Cardiac septum (tissue), 1 donor: ENCODE data around the gene APBB2. TPM values are rescaled to one million over a fixed set of nuclear protein-coding genes. Genes with fewer than 3 reads are reported as not detected.

Experiments used
- DNase-seq: peaks from one replicate; pipeline ENCODE4 v3.0.0-alpha.2; 2020; ENCODE audit warnings: low spot score
- intact Hi-C: fragments of 100-400 bp; cut with DNase I; formaldehyde crosslinking; loops from one replicate; pipeline ENCODE4 v1.14.0; 2022
- total RNA-seq: library from RNA; stranded (reverse); fragmentation: NEBNext Ultra II Directional; extraction: Animal tissue kit (Norgen Biotek cat#: 25700); gene quantifications from one replicate; pipeline ENCODE4 v1.2.1, GENCODE V29; 2021
- donor health status: DM: no; HTN: no; CAD: no.

Gene APBB2
- total RNA-seq, 1 donor from 2014 or later = 35.2 TPM

DNA sequence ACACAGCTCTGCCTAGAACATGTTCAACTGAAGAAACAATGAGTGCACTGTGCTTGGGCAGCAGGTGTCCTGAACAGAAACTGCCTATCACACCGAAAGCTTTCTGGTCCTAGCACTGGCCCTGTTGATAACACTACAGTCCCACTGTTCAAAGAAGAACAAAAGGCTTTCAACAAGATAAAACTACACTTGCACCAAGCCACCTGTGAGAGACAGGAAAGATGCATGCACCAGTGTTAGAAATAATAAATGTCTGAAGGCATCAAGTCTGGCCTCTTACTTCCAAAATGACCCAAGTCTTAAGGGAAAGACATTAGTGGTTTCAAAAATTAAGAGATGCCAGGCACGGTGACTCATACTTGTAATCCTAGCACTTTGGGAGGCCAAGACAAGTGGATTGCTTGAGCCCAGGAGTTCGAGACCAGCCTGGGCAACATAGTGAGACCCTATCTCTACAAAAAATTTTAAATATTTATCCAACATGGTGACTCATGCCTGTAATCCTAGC, 68.7 kb downstream of the APBB2 start:
- no peak for DNase-seq
- intact Hi-C loops = no loop called here

DNA sequence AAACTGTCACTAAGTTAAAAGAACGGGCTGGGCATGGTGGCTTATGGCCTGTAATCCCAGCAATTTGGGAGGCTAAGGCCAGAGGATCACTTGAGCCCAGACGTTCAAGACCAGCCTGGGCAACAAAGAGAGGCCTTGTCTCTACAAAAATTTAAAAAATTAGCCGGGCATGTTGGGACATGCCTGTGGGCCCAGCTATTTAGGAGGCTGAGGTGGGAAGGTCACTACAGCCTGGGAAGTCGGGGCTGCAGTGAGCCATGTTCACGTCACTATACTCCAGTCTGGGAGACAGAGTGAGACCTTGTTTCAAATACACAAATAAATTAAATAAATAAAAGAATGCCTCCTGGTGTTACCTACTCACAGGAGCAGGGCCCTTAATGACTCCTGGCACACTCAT, 69.5 kb downstream of the APBB2 start:
- DNase-seq = no peak
- intact Hi-C loops = loop anchor here (5.0 kb wide), 3 partner anchors 43 to 213 kb away; partner anchors contain the start of gene APBB2

DNA sequence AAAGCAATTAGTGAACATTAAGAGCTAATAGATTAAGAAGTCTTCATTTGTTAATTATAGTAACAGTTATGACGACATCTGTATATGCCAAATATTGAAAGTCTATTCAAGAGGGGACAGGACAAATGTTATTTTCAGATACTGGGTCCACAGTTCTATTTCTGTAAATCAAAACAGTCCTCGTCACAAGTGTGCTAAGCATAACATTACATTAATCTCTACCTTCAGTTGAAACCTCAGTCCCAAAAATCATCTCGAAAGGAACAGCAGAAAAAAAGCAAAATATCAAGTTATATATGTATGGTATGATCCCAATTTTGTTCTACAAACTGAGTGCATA, 70.3 kb downstream of the APBB2 start:
- intact Hi-C loops = loop anchor here (5.0 kb wide), 3 partner anchors 42 to 212 kb away; partner anchors contain the start of gene APBB2
- no peak for DNase-seq

DNA sequence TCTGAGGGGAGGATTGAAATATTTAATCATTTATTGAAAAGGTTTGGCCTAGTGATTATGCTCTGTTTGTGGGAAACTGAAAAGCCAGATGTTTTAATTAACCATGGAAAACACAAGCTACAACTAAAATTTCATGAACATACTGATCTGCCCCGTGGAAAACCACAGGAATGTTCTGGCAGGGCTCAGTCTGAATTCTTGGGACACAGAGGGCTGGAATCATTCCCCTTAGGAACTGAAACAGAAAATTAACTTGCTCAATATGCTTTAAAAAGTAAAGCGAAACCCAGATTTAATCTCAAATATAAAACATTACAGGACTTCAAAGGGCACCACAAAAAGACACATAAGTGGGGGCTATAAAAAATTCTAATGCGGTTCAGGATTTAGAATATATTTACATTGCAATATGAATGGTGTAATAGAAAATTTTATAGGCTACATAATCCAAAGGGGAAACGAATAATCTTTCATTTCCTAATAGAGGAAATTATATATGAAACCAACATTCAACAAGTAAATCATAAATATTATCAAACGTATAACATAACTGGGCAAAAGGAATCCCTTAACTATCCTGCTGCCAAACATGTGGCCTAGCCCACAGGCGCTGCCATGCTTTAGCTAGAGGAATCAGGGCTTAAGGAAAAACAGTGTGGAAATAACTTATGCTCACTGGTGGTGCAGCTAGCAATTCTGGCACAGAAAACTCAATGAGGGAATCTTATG, 70.9 kb downstream of the APBB2 start:
- intact Hi-C loops = loop anchor here (5.0 kb wide), 3 partner anchors 41 to 211 kb away; partner anchors contain the start of gene APBB2

DNA sequence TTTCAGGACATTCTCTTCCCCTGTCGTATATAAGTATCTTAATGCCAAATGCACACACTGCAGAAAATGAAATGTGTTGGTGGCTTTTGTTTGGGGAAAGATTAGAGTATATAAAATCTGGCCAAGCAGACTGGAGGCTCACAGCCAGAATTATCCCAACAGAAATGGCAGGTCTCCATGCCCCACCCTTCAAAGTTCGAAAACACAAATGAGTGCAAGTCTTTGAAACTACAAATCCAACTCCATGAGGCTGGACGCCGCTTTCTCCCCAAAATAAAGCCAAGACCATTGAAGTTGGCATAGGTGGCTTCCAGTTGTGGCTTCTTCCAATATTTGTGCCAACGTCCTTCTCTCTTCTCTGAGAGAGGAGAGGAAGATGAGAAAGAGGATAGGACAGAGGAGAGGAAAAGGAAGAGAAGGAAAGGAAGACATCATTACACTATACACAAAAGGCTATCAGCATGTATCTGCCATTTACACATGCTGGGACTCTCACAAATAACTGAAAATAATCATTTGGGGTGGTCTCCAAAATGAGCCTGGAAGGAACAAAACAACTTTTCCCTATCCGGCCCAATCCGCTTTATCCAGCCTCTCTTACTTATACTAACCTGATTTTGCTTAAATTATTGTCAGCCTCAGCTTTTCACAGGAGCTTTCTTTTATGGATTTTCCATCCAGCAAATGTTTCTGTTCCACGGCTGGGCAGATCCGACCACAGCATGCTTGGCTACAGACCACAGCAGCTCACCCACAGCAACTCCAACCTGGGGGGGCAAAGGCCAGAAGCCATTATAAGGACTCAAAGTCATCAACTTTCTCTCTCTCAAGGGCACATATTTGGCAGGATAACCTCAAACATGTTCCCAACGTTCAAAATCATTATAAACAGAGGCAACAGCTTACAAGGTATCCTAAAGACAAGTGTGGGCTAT, 71.7 kb downstream of the APBB2 start:
- intact Hi-C loops = loop anchor here (5.0 kb wide), 3 partner anchors 40 to 210 kb away; partner anchors contain the start of gene APBB2
- no peak for DNase-seq

More for the DNA sequence above, 70.9 kb downstream of the APBB2 start:
- DNase-seq = no peak

DNA sequence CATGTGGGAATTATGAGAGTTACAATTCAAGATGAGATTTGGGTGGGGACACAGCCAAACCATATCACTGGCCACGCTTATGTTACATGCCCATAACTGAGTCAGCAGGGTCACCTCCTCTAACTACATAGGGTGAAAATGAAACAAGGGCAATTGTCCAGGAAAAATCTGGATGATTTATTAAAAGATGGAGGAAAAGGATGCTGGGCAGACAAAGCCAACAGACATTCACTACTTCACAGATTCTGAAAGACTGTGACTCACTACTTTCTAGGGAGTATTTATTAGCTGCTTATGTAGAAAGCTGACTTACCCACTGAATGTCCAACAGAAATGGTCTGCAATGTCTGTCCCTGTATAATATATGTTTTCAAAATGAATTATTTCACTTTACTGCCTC, 72.4 kb downstream of the APBB2 start:
- intact Hi-C loops = loop anchor here (5.0 kb wide), 3 partner anchors 40 to 210 kb away; partner anchors contain the start of gene APBB2
- DNase-seq = no peak

DNA sequence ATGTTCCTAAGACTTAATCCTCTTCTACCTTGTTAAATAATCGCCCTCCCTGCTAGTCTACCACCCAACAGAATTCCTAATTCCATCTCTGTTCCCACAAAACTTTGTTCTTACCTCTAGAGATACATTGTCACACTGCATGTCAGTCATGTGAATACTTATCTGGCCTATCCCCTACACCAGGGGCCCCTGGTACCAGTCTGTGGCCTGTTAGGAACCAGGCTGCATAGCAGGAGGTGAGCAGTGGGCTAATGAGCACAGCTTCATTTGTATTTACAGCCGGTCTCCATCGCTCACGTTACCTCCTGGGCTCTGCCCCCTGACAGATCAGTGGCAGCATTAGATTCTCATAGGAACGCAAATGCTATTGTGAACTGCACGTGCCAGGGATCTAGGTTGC, 73.9 kb downstream of the APBB2 start:
- DNase-seq = no peak
- intact Hi-C loops = loop anchor here (5.0 kb wide), 3 partner anchors 38 to 208 kb away; partner anchors contain the start of gene APBB2

DNA sequence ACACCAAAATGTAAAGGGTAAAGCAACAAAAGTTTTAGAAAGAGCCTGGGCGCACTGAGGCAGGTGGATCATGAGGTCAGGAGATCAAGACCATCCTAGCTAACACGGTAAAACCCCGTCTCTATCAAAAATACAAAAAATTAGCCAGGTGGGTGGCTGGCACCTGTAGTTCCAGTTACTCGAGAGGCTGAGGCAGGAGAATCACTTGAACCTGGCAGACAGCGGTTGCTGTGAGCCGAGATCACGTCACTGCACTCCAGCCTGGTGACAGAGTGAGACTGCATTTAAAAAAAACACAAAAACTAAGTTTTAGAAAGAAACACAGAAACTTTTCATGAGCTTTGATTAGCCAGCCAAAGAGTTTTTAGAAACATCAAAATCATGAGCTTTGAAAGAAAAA, 76.5 kb downstream of the APBB2 start:
- intact Hi-C loops = no loop called here
- DNase-seq = no peak

DNA sequence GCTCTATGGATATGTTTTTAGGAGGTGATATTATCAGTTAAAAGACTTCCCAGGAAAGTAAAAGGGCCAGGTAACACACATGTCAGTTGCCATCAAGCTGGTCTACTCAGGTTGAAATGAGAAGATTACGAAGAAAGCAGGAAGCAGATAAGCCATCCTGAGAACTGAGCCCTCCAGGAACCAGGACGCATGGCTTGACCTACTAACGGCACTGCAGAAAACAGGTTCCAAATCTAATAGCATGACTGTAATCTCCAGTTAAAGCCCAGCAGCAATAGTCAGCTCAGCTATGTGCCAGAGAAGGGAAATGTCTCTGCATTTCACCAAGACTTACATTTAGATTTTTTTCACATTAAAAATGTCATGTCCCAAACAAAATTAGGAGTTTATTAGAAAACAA, 77.9 kb downstream of the APBB2 start:
- no peak for DNase-seq
- intact Hi-C loops = no loop called here

DNA sequence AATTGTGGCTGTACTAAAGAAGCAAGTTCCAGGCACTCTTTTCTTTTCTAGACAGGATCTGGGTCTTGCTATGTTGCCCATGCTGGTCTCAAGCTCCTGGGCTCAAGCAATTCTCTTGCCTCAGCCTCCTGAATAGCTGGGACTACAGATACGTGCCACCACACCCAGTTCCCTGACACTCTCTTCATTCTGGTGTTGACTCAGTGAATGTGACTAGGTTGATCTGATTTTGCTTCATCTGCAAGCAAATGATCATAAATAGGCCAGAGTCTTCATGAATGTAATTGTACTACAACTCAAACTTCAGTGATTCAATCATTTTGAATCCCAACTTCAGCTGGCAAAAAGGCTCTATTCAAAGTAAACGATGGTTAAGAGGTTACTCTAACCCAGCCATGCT, 78.5 kb downstream of the APBB2 start:
- intact Hi-C loops = no loop called here
- no peak for DNase-seq

DNA sequence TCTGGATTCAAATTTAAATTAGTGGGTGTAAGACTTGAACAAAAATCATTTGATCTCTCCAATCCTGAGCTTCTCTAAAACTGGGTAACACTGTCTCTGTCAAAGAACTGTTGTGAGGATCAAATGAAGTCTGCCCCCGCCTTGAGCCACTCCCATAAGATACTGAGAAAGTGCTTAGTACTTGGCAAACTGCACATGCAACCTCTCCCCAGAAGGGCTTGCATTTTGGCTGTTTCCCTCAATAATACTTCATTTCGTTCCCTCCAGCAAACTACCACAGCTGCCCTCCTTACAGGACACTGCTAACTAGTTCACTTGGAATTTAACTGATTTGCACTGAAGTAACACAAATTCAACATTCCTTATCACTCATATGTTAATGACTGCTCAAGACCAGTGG, 79.8 kb downstream of the APBB2 start:
- intact Hi-C loops = no loop called here
- DNase-seq = no peak

DNA sequence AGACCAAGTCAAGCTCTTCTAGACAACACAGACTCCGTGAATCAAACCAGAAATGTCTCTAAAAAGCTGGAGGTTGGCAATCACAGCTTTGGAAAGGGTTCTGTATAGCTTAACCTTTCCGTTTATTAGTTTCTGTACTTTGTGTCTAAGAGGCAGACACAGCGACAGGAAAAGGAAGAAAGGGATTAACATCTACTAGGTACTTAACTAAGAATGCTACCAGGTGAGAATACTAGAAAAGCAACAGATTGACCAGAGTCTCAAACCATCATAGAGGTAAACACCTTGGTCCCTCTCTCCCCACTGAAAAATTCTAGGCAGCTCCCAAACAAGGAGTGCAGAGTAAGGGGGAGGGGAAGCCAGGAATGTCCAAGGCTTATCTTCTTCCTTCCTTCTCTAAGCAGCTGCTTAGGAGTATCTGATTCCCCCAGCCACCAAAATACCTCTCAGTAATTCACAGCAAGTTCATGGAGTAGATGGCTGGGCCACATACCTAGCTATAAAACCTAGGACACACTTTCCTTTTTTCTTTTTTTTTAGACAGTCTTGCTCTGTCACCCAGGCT, 80.8 kb downstream of the APBB2 start:
- DNase-seq = no peak
- intact Hi-C loops = no loop called here

DNA sequence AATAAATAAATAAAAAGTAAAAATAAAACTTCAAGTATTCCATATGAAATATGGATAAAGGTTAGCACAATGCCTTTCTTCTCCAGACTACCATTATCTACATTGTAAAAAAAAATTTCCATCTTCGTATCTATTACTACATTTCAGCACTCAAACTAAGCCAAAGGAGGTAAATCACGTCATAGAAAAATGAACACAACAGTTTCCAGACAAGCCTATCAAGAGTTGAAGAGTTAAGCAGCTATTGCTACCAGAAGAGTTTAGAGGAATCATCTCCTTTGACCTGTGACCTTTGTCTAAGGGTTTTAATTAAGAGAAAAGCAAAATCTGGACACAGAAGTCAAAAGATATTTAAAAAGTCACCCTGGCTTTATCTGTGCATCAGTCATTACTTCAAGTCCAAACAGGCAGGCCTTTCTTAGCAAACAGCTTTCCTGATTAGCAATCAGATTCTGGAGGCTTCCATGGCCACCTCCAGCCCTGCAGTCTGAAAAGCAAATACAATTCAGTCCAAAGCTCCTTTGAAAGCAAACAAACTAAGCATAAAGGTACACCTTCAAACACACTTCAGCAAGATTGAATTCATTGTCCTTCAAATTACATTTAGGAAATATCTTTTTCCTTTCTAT, 82.2 kb downstream of the APBB2 start:
- DNase-seq = no peak
- intact Hi-C loops = no loop called here

DNA sequence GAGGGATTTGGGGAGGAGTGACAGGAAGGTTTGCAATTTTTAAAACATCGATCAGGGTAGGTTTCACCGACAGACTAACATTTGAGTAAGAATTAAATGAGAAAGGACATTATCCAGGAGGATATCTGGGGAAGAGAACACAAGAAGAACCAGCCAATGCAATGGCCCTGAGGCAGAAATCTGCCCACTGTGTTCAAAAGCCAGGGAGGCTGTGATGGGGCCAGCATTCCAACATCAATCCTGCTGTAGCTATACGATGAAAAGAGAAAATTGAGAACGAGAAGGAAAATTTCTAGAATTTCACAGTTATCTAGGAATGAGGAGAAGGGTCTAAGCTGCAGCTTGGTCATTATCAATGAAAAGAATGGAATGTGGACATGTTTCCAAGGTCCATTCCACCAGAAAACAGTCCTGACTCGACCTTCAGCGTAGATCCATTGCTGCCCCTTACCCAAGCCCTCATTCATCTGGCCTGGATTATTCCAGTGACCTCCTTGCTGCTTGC, 84.4 kb downstream of the APBB2 start:
- intact Hi-C loops = no loop called here
- DNase-seq = no peak

DNA sequence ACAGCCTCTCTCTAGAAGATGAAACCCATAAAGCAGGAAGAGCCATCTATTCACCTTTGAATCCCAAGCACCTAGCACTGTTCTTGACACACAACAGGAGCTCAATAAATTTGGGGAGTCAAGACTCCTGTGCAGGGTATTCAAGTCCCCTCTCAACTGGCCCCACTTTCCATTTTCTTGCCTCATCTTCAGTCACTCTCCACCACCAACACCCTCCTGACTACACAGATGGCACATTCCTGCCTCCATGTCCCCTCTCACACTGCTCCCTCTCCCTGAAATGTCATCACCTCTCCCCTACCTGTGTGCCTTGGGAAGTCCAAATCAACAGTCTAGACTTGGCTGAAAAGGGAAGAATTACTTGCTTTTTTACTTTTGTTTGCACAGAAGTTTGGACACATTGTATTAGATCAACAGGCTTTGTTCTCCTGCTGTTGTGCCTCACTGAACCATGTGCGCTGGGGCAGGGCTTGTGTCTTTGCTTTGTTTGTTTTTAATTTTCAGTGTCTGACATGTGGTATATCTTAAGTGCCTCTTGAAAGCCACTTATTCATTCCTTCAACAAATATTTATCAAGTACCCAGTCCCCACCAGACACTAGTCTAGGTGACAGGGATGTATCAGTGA, 85.1 kb downstream of the APBB2 start:
- no peak for DNase-seq
- intact Hi-C loops = no loop called here

DNA sequence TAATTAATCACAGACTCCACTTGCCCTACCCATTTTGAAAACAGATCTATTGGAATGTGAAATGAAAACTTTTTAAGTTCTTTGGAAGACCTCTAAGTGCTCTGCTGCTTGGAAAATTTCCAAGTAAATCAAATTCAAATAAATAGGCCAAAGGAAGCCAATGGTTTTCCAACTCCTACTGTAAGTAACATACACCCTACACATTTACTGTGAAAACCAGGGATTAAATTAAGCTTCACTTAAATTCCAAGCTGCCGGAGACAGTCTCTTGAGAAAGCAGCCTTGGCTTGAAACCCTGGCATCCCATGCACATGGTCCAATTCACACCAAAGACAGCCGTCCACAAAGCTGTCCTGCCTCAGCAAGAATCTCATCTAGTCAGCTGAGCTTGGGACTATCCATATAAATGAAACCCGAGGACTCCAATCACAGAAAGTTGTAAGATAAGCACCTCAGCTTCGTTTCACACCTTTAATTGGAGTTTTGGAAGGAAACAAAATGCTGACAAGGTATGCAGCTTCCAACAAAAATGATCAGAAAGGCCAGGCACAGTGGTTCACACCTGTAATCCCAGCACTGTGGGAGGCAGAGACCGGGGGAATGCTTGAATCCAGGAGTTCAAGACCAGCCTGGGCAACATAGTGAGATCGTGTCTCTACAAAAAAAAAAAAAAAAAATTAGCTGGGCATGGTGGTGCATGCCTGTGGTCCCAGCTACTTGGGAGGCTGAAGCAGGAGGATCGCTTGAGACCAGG, 88.6 kb downstream of the APBB2 start:
- intact Hi-C loops = no loop called here
- no peak for DNase-seq

DNA sequence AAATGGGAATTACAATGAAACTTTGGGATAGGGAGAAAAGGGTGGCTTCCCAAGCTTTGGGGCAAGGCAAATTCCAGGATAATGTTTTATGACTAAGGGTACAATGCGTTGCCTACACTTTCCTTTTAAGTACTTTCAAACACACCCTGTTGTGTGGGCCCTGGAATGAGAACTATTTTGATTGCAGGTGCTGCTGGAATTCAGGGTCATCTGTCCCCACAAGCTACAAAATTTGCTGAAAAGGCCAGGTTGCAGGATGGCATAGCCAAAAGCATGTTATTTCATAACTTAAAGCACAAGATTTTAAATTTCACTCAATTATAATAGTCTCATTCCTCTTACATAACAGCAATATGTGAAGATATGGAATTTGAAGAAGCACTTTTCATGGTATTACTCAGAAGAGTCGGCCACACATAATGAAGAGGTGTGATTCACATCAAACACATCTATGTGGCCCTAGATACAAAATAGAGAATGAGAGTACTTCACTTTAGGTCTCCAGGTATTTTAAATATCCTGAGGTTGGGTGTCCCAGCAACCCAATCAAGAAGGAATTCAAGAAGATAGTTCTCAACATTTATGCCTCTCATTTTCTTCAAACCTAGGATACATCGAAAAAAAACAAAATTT, 89.3 kb downstream of the APBB2 start:
- intact Hi-C loops = no loop called here

DNA sequence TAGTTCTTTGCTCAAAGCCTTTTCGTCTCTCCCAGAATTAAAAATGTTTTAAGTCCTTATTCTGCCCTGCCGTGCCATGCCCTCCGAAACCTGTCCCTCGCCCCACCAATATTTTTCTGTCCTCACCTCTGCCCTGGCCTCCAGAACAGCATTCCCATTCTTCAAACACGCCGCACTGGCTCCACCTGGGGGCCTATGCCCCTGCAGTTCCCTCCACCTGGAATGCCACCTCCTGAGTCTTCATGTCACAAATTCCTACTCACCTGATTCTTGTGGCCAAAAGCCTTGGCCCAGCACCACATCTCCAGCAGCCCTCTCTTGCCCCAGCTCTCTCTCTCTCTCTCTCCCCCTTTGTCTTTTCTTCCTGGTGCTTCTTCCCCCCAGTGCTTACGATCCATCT, 91.6 kb downstream of the APBB2 start:
- DNase-seq = no peak
- intact Hi-C loops = no loop called here

More for the DNA sequence above, 89.3 kb downstream of the APBB2 start:
- no peak for DNase-seq
